ENCODE data around the gene SULT2B1.

DNA sequence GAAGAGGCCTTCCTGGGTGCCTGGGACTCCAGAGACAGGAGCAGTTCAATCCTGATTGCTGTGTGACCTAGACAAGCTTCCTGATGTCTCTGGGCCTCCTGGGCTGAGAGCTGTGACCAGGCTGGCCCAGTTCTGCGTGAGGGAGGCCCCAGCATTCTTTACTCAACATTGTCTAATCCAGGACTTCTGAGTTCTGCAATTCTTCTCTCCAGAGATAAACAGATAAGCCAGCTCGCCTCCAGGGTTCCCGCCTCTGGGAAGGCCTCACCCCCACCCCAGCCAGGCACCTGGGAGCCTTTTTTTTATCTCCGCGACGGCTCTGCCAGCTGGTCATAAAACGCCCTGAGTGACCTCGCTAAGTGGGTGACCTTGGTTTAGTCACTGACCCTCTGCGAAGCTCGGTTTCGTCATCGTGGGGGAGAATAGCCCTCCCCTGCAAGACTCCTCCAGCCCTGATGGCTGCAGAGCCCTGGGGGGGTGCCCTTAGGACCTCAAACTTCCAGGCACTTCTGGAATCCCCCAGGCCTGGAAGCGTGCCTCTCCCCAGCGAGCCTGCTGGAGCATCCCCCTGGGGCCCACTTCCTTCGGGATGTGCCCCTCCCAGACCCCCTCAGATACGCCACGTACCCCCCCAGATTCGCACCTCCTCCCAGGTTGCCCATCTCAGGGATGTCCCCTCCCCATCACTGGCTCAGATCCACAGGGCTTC, 1.9 kb downstream of the SULT2B1 start:
- peak; percentile 63 for TF ChIP-seq GATA2 (IDR thresholded peaks at IDR 0.05; ENCODE audit: low read depth, low read length)
- TF ChIP-seq GATA3 (IDR thresholded peaks at IDR 0.05; ENCODE audit: low read depth, low read length) = no peak

Measured in SH-SY5Y (cell line).